NCI-H82 (cell line): ENCODE measurements around the gene PRPH.
"Not testable (repeated sequence)": the region's sequence is repeated elsewhere in the genome, so short reads cannot be mapped to it uniquely, and the experiment has no call there.

Experiments
- DNase-seq: peaks from one replicate; lab custom pipeline; 2025; lab: John Stamatoyannopoulos, UW

PRPH gene

DNA sequence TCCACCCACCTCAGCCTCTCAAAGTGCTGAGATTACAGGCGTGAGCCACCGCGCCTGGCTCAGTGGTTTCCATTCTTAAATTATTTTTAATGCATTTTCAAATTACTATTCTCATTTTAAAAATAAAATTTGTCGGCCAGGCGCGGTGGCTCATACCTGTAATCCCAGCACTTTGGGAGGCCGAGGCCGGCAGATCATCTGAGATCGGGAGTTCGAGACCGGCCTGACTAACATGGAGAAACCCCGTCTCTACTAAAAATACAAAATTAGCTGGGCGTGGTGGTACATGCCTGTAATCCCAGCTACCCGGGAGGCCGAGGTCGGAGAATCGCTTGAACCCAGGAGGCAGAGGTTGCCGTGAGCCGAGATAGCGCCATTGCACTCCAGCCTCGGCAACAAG lies 38.8 kb downstream of the PRPH start:
- DNase-seq, result not testable (repeated sequence)

DNA sequence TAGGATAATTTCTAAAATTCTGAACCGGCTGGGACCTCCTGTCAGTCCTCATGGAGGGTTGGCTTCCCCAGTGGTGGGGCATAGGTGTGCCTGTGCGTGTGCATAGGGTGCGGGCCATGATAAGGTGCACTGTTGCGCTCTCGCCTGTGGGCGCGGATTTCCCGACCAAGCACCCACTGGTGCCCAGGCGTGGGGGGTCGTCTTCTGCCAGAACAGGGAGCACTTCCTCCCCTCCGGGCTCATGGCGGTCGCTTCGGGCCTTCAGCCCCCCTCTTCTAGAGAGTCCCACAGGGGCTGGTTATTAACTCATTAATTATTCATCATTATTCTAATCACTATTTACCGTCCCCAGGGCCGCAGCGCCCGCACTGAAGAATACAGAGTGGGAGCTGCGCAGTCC lies 39.3 kb downstream of the PRPH start:
- DNase-seq, result no peak

DNA sequence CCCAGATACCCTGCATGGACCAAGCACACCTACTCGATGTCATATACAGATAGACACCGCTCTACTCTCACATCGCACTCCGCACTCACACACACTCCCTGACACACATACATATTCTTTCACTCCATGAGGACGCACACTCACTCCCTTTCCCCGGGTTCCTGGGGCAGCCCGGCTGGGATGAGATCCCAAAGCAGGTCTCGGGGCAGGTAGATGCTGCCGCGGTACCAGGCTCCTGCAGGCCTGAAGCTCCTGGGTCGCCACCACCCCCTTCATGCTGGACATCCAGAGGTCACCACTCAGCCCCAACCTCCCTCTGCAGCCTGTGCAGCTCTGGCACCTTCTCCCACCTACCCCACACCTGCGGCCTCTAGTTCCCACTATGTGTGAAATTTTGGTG lies 39.7 kb downstream of the PRPH start:
- DNase-seq, result no peak

DNA sequence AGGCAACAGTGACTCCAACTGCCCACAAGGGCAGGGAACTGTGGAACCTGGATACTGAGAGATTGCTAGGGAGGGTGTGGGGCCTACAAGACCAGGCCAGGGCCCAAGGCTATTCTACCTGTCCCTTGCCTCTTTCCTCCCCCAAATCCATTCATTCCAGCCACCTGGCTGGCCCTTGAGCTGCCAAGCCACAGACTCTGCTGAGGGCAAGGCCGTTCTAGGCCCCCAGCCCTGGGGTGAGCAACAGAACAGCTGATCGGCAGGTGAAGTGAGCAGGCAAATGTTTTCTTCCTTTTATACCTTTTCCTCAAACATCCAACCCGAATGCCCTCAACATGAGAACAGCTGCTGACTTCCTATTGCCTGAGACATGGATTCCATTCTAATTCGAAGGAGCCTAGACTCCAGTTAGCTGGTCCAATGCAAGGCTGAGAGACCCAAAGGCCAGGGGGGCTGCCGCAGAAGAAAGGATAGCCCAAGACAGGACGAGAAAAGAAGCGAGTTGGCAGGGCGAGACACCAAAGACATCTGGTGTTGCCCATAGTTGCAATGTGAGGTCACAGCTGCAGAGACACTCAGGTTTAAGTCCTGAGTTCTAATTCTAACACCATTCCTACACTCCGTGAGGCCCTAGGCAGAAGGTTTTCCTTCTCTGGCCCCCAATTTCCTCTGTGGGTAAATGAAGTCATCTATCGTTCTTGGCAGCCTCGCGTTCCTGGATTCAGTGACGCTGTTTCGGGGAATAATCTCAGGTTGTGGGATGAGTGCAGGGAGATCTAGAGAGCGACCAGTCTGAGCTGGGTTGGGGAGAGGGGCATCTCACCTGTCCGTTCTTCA lies 40.4 kb downstream of the PRPH start:
- no peak for DNase-seq

DNA sequence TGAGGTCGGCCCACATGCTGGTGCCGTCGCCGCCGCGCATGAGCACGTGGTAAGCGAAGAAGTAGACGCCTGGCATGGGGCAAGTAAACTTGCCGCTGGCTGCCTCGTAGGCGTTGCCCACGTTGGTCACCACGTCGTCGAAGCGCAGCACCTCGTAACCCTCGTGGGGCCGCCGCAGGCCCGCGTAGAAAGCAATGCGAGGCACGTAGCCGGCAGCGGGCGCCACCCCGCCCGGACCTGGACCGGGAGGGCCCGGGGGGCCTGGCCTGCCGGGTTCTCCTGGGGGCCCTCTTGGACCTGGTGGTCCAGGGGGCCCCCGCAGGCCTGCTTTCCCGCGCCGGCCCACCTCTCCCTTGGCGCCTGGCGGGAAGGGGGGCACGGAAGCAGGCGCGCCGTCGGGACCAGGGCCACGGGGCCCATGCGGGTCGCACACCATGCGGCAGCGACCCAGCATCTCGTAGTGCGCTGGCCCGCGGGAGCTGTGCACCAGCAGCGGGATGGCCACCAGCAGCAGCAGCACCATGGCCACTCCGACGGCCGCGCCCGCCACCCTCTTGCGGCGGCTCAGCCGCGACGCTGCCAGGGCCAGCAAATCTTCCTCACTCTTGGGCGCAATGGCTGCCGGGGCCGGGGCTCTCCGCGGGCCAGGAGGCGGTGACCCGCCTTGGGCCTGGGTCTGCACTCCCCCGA lies 41.2 kb downstream of the PRPH start:
- no peak for DNase-seq

DNA sequence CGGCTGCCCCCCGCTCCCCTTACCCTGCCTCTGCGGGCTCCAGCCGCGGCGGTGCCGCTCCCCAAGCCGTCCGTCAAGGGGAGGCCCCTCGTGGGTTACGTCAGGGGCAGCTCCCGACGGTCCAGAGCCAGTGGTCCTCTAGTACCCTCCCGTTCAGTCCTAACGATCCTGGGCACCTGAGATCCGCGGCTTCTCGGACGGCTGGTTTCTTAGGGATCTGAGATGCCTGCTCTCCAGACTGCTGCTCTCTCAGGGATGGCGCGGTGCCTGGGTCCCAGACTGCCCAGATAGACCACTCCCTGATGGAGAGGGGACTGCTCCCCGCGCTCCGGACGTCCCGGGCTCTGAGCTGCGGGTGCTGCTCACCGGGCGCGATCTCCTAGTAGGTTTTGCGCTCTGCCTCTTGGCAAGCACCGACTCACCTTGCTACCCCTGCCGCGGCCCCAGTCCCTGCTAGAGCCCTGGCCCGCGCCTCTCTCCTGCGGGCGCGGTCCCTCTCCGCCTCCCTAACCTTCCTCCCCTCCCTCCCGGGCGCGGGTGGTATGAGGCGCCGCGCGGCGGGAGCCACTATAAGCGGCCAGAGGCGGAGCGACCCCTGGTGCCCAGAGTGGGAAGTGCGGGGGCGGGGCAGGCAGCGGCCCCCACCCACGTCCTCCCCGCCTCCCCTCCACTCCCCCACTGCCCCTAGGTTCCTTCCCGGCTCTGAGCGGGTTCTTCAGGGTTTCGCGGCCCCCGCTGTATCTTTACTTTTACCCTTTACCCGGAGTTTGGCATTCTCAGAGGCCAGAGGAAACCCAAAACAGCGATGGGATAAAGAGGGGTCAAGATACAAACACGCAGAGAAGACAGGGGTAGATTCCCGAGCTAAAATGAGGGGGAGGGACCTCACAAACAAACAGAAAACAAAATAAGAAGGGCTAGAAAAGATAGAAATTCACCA lies 42.0 kb downstream of the PRPH start, which contains the start of gene C1QL4:
C1QL4 (minus strand) TSS at position 544 of the 940 bp plus-strand sequence. CDS start 711 bp downstream, outside the sequence.
- DNase-seq, result peak; percentile 94

DNA sequence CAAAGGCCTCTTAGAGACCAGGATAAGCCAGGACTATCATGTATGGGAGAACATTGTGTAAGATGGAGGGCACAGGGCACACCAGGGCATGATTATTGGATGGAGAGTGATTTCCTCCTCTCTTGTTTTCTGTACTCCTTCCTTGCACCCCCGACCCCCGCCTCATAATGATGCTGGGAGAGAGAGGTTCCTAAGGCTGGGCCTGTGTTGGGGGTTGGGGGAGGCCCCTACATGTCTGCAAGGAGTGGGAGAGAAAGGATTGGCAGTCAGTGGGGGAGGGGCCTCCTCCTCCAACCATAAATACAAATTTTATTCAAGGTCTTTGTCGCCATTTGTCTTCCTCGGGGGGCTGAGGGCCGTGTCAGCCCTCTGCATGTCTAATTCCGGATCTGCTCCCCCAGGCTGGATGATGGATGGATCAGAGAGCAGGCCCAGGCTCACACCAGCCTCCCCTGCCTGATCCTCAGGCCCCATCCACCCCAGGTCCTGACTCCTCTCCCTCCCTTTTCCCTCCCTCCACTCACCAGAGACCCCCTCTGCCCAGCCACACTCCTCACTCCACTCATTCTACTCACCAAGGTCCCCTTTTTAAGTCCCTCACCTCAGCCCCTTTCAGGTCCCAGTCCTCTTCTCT lies 44.0 kb downstream of the PRPH start:
- no peak for DNase-seq

DNA sequence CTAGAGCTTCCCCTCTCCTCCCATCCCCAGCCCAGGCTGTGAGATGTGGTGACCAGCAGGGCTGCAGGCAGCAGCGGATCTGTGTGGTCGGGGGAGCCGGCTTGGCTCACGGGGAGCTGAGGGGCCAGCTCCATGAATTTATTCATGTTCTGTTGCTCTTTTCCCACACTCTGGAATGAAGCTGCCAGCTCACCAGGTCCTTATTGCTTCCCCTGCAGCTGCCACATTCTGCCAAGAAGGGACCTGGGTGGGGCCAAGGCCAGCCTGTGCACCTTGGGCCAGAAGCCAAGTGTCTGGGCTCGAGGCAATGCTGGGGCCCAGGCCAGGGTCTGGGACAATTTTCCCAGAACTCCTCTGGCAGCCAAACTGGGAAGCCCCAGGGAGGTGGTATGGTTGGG lies 44.5 kb downstream of the PRPH start:
- DNase-seq, result no peak

DNA sequence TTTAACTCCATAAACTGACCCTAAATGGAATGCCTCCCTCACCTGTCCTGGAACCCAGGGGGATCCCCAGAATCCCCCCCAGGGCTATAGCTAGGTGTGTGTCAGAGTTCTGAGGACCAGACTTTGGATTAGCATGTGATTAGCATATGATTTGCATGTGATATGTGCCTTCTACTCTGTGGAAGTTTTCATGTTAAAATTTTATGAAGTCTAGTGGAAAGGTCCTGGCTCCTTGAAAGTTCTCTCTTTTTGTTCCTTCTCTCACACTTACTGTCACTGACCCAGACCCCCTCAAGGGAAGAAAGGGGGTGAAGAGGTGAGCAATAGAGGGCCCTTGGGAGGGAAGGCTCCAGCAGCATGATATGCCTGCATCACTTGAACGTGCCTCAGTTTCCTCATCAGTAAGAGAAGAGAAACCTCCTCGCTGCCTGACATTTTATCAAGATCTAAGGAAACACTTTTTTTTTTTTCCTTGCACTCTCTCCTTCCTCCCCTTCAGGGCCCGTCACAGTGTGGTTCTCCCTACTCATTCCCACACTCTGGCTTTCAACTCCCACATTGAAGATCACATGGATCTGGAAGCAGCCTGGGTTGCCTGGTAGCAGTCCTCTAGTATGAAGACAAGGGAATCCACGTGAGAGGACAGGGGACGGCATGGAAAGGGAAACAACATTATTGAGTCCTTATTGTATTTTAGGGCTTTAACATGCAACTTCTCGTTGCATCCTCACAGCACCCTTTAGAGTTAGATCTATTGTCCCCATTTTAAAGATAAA lies 45.3 kb downstream of the PRPH start:
- DNase-seq, result no peak

DNA sequence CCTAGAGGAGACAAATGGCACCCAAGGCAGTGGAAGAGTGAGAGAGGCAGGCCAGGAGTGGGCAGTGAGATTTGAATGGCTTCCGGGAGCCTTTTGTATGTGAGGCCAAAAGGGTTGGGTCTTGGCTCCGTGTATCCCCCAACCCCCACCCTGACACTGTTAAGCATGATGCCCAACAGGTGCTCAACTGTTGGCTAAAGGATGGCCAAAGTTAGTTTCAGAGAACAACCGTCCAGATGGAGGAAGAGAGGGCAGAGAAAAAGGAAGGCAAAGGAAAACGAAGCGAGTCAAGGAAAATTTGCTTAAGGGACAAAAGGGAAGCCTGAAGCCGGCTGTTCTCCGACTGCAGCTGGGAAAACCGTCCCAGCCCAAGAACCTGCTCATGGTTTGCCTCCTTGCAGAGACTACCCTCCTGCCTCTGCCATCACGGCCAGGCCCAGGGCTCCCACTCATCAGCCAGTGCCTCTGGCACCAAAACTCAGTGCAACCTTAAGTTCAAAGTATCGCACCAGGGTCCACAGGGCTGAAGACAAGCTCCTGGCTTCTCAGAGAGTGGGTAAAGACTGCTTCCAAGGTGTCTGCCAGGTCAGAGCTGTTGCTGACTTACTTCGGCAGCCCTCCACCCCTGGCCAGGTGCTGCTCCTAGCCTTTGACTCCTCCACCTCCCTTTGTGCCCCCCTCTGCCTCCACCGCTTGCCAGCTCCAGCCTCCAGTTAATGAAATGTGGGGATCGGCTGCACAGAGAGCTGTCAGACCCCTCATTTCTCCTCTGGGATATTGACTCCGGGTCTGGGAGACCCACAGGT lies 46.2 kb downstream of the PRPH start:
- no peak for DNase-seq

DNA sequence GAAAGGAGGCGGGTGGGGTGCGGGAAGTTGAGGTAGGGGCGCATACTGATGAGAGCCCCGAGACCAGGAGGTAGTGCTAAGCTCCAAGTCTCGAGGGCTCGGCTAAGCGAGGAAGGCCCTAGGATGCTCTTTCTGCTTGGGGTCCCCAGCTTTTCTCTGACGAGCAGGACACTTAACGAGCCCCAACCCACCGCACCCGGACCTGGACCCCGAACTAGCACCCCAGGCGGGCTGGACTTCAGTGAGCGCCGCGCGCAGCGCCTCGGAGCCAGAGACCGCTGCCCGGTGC lies 46.8 kb downstream of the PRPH start:
- no peak for DNase-seq

DNA sequence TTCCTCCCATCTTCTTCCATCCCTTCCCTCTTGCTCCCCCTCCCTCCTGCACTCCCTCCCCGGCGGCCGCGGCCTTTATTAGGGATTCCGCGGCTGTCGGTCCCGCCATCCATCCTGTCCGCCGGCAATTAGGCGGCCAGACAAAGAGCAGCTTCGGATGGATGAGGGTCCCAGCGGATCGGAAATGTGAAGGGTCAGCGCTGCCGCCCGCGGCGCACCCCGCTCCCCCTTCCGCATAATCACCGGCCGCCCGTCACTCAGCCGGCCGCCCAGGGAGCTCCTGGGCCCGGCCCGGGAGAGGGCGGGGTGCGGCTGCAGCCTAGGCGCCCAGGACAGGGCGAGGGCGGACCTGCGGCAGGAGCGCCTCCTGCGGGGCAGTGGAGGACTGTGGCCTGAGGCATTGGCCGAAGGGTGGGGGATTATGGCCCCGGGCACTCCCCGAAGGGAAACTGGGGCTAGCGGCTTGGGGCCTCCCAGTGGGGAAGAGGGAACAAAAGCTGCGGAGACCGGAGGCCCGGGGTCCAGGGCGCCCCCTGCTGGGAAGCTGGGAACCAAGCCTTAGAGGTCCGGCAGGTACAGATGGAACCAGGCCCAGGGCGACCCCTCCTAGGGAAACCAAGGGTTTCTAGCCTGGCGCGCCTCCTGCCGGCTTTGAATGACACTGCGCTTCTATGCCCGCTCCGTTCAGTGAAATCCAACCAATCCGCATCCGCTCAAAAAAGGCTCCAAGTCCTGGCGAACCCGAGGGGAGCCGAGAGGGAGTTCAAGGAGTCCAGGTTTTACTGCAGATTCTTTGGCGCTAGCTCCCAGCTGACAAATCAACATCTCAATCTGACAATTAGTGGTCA lies 47.3 kb downstream of the PRPH start:
- peak; percentile 99 for DNase-seq

DNA sequence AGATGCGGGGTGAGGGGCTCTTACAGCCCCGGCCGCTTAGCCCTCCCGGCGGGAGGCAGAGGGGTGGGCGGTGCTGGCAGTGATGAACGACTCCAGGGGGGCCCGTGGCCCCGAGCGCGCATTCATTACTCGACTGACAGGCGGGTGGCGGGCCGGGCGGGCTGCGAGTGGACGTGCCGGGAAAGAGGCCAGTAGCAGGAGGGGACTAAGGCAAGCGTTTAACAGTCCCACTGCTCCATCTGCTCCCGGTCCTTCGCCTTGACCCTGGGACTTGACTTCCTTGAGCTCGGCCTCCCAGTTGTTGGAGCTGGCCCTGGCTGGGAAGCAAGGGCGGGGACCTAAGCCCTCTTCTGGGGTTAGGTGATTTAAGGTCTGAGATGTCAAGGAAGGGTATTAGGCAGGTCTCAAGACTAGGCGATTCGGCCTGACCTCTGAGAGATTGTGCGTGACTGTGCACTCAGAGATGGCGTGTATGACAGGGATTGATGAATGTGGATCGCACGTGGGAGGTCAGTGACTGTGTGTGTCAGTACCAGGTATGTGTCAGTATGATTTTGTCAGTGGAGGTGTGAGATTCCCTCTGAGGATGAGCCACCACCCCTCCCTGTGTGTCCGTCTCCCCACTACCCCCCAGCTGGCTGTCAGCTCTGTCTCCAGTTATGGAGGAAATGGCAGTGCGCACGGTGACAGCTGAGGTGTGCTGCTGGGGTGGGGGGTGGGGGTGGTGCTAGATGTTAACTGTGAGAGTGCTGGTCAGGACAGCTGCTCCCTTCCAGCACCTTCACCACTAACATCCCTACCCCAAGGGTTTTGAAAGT lies 48.2 kb downstream of the PRPH start:
- peak; percentile 53 for DNase-seq

DNA sequence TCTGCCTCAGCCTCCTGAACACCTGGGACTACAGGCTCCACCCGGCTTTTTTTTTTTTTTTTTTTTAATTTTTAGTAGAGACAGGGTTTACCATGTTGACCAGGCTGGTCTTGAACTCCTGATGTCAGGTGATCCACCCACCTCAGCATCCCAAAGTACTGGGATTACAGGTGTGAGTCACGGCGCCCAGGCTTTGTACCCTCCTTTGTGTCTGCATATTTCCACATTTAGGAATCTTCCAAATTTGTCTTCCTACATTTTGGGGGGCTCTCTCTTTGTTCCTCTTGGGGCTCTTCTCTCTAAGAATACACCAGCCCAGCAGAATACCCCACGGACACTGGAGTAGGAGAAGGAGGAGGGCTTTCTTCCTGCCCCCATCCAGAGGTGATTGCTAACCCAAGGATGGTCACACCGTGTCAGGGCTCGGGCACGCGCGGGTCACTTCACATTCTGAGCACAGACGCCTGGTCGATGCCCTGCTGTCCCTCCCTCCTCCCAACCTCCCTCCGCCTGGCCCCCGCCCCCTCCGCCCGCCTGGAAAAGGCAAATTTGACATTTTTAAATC lies 49.6 kb downstream of the PRPH start:
- no peak for DNase-seq

DNA sequence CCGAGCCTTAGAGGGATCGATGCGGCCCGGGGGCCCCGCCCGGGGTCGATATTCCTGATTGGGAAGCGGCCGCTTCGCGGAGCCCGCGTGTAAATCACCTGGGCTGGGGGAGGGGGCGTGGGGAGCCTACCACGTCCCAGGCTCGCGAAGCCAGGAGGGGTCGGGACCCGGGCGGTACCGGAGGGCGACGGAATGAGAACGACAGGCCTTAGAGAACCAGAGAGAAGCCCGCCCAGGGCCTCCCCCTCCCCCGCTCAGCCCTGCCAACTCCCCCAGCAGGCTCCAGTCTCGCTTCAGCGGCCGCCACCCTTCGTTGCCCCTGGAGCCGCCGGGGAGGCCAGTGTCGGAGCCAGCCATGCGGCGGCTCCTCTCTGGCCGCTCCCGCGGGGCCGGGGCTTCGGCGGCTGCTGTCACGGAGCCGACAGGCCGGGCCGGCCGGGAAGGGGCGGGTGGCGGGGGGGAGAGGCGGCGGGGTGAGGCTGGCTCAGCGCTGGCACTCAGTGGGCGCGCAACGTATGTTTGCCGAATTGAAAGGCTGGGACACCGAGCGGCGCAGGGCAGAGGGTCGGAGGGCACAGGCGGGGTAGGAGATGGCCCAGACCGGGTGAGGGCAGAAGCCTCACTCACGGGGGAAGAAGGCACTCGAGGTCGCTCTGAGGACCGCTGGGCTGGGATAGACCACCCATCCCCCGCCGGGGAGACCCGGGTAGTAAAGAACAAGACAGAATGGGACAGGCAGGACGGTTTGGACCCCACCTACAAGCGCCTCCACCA lies 50.3 kb downstream of the PRPH start:
- peak; percentile 72 for DNase-seq

DNA sequence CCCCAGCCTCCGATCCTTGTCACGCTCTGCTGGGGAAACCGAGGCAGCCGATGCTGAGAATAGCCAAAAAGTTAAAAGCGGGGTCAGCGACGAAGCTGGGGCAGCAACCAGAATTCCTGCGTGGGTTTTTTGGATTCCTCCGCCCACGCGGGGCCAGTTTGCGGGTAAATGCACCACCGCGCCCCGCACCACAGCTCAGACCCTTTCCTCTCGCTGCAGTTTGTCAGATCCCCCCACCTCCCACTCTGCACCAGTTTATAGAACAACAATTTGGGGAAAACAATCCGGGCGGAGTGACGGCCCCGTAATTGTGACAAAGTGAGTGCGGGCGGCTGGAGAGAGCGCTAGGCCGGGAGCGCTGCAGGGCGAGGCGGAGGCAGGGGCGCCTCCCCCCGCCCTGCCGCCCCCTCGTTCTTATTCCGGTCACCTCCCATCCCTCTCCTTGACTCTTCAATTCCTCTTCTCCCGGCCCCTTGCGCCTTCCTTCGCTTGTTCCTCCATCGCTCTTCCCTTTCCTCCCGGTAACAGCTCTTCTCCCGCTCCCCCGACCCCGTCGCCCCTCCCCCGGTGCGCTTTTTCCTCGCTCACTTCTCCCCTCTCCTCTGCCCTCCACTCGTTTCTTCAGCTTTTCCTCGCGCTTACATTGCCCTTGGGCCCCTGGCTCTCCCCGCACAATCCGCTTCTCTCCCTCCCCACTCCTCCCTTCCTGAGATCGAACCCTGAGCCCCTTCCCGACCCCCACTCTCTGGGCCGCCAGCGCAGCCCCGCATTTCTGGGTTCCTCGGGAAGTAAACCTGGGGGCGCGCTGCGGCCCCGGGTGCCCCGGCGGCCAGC lies 51.1 kb downstream of the PRPH start:
- DNase-seq, result peak; percentile 56
